HepG2 (cell line): ENCODE data around the gene GPR107. TPM values are rescaled to one million over a fixed set of nuclear protein-coding genes. Genes with fewer than 3 reads are reported as not detected.

Experiments
- AKAP8 ChIP-seq: sonication (generic); formaldehyde crosslinking; IDR thresholded peaks from 2 replicates; pipeline ENCODE4 v1.5.1; 2020; ENCODE audit warnings: mild to moderate bottlenecking, missing genetic modification reagents
- ATAD3A ChIP-seq: sonication (generic); formaldehyde crosslinking; IDR thresholded peaks from 2 replicates; pipeline ENCODE4 v1.4.0; 2020; ENCODE audit warnings: missing genetic modification reagents
- ATM ChIP-seq: fragments of 450-650 bp; IDR thresholded peaks from 2 replicates; pipeline ENCODE4 v1.7.1; 2017; ENCODE audit warnings: mild to moderate bottlenecking, borderline replicate concordance
- CCAR2 ChIP-seq: fragments of 200-400 bp; formaldehyde crosslinking; optimal IDR thresholded peaks from 2 replicates; pipeline ENCODE3; 2018; ENCODE audit warnings: low read depth, mild to moderate bottlenecking, low read length, moderate library complexity
- ERF ChIP-seq: IDR thresholded peaks from 2 replicates; pipeline ENCODE4 v1.6.1; 2018; ENCODE audit warnings: missing biosample characterization, missing genetic modification reagents
- HMG20A ChIP-seq: IDR thresholded peaks from 2 replicates; pipeline ENCODE4 v1.6.1; 2016; ENCODE audit warnings: borderline replicate concordance
- MTF1 ChIP-seq: sonication (generic); formaldehyde crosslinking; IDR thresholded peaks from 2 replicates; pipeline ENCODE4 v1.5.0; 2020; ENCODE audit warnings: missing genetic modification reagents
- NFE2L1 ChIP-seq: sonication (generic); formaldehyde crosslinking; IDR thresholded peaks from 2 replicates; pipeline ENCODE4 v1.4.0; 2020; ENCODE audit warnings: missing genetic modification reagents, mild to moderate bottlenecking, borderline replicate concordance
- NR2F2 ChIP-seq: IDR thresholded peaks from 2 replicates; pipeline ENCODE4 v1.6.1; 2012; ENCODE audit warnings: low read depth, inconsistent platforms, borderline replicate concordance
- PHF21A ChIP-seq: sonication (generic); formaldehyde crosslinking; IDR thresholded peaks from 2 replicates; pipeline ENCODE4 v1.5.0; 2020; ENCODE audit warnings: mild to moderate bottlenecking, missing genetic modification reagents
- SAFB2 ChIP-seq: sonication (generic); formaldehyde crosslinking; IDR thresholded peaks from 2 replicates; pipeline ENCODE4 v1.5.1; 2020; ENCODE audit warnings: missing genetic modification reagents, low read depth, mild to moderate bottlenecking, borderline replicate concordance
- ZNF234 ChIP-seq: sonication (generic); formaldehyde crosslinking; conservative IDR thresholded peaks from 2 replicates; pipeline ENCODE4 v1.5.1; 2020; ENCODE audit warnings: mild to moderate bottlenecking, missing genetic modification reagents
- ZNF33B ChIP-seq: sonication (generic); formaldehyde crosslinking; IDR thresholded peaks from 2 replicates; pipeline ENCODE4 v1.5.1; 2020; ENCODE audit warnings: mild to moderate bottlenecking, missing genetic modification reagents
- ZNF383 ChIP-seq: sonication (generic); formaldehyde crosslinking; IDR thresholded peaks from 2 replicates; pipeline ENCODE4 v1.4.0; 2020; ENCODE audit warnings: missing genetic modification reagents, mild to moderate bottlenecking, borderline replicate concordance
- ZNF451 ChIP-seq: sonication (generic); formaldehyde crosslinking; IDR thresholded peaks from 2 replicates; pipeline ENCODE4 v1.5.0; 2020; ENCODE audit warnings: mild to moderate bottlenecking, missing genetic modification reagents
- ZNF770 ChIP-seq: sonication (generic); formaldehyde crosslinking; IDR thresholded peaks from 2 replicates; pipeline ENCODE4 v1.5.0; 2020; ENCODE audit warnings: mild to moderate bottlenecking, missing genetic modification reagents
- ZSCAN20 ChIP-seq: sonication (generic); formaldehyde crosslinking; IDR thresholded peaks from 2 replicates; pipeline ENCODE4 v1.4.0; 2020; ENCODE audit warnings: missing genetic modification reagents, mild to moderate bottlenecking, borderline replicate concordance
- polyA plus RNA-seq, 8 experiments: library from polyadenylated mRNA; depleted of rRNA in 3 of 8; stranded (reverse) in 7 of 8; unstranded in 1 of 8; fragments of >200 nt; fragmentation: Illumina TruSeq in 4 of 8; extraction: Trizol in 4 of 8; gene quantifications; 2 replicates each; pipeline versions ENCODE4 v1.2.1 to v1.2.3, GENCODE V29; 2011 to 2016; ENCODE audit warnings: low read depth in 4 of 8, missing spikeins in 1 of 8, mixed read lengths in 1 of 8; ENCODE audit not compliant: insufficient read depth in 1 of 8
- total RNA-seq, 5 experiments: library from RNA; depleted of rRNA; stranded (reverse); fragments of >200 nt; fragmentation: Illumina TruSeq; extraction: Trizol; gene quantifications; 2 replicates each; pipeline ENCODE4 v1.2.3, GENCODE V29; 2016; ENCODE audit warnings: low read depth in 1 of 5
- TF ChIP-seq, protein P1 (sequence below): sonication (generic); formaldehyde crosslinking; IDR thresholded peaks from 2 replicates; pipeline ENCODE4 v1.5.0; 2020; ENCODE audit warnings: mild to moderate bottlenecking, missing genetic modification reagents, borderline replicate concordance

Gene GPR107
- total and polyA plus RNA-seq, 2 of the 13 experiments (the other 11 are each of a cell fraction or from before 2014, with no cell fraction given) = 22.5 to 24.4 TPM

DNA sequence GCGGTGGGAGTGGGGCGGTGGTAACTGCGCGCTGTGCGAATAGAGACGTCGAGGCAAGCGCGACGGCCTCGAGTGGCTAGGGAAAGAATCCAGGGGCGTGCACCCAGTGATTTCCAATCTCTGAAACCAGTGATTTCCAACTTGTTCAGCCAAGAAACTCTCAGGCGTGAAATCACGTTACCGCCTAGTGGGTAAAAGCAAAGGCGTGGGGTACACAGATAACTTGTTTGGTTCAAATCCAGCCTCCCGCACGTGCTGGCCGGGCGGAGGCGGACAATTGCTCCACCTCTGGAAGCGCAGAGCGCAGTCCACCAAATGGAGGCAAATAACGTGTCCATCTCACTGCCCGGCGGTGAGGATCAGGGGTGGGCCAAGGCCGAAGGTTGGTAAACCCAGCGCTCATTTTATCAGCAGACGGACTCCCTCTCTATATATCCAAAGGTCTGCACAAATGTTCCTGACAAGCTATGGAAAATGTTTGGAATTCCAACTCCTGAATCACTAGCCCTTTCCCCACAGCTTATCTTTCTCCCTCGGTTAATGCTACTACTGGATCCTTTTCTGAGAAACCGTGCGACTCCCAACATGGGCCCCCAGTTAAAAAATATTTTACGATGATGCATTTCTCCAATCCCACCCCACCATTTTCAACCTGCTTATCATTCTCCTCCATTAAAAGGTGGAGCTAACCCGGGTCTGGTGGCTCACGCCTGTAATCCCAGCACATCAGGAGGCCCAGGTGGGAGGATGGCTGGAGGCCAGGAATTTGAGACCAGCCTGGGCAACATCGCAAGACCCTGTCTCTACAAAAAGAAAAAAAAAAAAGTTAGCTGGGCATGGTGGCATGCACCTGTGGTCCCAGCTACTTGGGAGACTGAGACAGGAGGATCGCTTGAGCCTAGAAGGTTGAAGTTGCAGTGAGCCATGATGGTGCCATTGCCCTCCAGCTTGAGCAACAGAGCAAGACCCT is 9.8 kb upstream of the GPR107 start (continued):
- TF ChIP-seq, protein P1, sequence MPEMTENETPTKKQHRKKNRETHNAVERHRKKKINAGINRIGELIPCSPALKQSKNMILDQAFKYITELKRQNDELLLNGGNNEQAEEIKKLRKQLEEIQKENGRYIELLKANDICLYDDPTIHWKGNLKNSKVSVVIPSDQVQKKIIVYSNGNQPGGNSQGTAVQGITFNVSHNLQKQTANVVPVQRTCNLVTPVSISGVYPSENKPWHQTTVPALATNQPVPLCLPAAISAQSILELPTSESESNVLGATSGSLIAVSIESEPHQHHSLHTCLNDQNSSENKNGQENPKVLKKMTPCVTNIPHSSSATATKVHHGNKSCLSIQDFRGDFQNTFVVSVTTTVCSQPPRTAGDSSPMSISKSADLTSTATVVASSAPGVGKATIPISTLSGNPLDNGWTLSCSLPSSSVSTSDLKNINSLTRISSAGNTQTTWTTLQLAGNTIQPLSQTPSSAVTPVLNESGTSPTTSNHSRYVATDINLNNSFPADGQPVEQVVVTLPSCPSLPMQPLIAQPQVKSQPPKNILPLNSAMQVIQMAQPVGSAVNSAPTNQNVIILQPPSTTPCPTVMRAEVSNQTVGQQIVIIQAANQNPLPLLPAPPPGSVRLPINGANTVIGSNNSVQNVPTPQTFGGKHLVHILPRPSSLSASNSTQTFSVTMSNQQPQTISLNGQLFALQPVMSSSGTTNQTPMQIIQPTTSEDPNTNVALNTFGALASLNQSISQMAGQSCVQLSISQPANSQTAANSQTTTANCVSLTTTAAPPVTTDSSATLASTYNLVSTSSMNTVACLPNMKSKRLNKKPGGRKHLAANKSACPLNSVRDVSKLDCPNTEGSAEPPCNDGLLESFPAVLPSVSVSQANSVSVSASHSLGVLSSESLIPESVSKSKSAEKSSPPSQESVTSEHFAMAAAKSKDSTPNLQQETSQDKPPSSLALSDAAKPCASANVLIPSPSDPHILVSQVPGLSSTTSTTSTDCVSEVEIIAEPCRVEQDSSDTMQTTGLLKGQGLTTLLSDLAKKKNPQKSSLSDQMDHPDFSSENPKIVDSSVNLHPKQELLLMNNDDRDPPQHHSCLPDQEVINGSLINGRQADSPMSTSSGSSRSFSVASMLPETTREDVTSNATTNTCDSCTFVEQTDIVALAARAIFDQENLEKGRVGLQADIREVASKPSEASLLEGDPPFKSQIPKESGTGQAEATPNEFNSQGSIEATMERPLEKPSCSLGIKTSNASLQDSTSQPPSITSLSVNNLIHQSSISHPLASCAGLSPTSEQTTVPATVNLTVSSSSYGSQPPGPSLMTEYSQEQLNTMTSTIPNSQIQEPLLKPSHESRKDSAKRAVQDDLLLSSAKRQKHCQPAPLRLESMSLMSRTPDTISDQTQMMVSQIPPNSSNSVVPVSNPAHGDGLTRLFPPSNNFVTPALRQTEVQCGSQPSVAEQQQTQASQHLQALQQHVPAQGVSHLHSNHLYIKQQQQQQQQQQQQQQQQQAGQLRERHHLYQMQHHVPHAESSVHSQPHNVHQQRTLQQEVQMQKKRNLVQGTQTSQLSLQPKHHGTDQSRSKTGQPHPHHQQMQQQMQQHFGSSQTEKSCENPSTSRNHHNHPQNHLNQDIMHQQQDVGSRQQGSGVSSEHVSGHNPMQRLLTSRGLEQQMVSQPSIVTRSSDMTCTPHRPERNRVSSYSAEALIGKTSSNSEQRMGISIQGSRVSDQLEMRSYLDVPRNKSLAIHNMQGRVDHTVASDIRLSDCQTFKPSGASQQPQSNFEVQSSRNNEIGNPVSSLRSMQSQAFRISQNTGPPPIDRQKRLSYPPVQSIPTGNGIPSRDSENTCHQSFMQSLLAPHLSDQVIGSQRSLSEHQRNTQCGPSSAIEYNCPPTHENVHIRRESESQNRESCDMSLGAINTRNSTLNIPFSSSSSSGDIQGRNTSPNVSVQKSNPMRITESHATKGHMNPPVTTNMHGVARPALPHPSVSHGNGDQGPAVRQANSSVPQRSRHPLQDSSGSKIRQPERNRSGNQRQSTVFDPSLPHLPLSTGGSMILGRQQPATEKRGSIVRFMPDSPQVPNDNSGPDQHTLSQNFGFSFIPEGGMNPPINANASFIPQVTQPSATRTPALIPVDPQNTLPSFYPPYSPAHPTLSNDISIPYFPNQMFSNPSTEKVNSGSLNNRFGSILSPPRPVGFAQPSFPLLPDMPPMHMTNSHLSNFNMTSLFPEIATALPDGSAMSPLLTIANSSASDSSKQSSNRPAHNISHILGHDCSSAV (CRISPR knock-in tag) = no peak
- TF ChIP-seq CCAR2 (no peak), HMG20A (CRISPR knock-in tag) (no peak), MTF1 (CRISPR knock-in tag) (peak; percentile 27; the same call in 1 of the 2 replicates), ZSCAN20 (no peak), ZNF383 (CRISPR knock-in tag) (no peak), ZNF451 (no peak), AKAP8 (CRISPR knock-in tag) (no peak), ATAD3A (CRISPR knock-in tag) (no peak), ATM (no peak), NFE2L1 (no peak), SAFB2 (CRISPR knock-in tag) (no peak), PHF21A (peak; percentile 51; the same call in 1 of the 2 replicates), ZNF33B (CRISPR knock-in tag) (0 out of 2 replicates have a peak, but pooled peaks have one; percentile 48), ZNF770 (peak; percentile 92), ZNF234 (CRISPR knock-in tag) (no peak), NR2F2 (no peak), ERF (CRISPR knock-in tag) (peak; percentile 77)
